HL-60 (cell line): ENCODE data around the gene PHF5A.

Experiments
- GABPA ChIP-seq: IDR thresholded peaks from 2 replicates; pipeline ENCODE4 v1.6.1; 2012; ENCODE audit warnings: low read depth
- POLR2AphosphoS5 ChIP-seq: IDR thresholded peaks from 2 replicates; pipeline ENCODE4 v1.6.1; 2012; ENCODE audit warnings: low read depth
- SPI1 ChIP-seq: IDR thresholded peaks from 2 replicates; pipeline ENCODE4 v1.6.1; 2012; ENCODE audit warnings: low read depth, mild to moderate bottlenecking, borderline replicate concordance
- TF ChIP-seq, protein P1 (sequence below): IDR thresholded peaks from one replicate; pipeline ENCODE4 v1.5.1; 2011; ENCODE audit warnings: low read length, control low read depth, inconsistent platforms; ENCODE audit not compliant: insufficient read depth

DNA sequence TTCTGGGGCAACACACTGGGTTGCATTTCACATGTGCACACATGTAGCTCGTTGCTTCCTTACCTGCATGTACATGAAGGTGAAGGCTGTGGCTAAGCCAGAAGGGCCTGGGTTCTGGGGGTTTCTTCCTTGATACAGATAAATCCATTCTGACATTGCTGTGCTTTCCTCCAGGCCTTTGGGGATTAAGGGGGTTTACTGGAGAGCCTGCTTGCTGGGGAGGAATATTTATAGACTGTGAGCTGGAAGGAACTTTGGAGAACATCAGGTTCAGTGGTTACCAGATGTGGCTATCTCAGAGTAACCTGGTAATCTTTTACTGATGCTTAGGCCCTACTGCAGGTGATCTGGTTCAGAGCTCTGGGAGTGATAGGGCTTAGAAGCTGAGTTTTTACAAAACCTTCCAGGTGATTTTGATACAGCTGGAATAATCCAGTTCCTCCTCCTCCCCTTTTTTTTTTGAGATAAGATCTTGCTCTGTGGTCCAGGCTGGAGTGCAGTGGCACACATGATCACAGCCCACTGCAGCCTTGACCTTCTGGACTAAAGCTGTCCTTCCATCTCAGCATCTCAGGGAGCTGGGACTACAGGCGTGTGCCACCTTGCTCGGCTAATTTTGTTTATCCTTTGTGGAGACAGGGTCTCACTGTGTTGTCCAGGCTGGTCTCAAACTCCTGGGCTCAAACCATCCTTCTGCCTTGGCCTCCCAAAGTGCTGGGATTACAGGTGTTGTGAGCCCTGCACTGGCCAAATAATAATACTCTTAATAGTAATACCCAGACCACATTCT lies 20.3 kb upstream of the PHF5A start:
- TF ChIP-seq POLR2AphosphoS5 (no peak), SPI1 (no peak), GABPA (no peak)
- TF ChIP-seq, protein P1, sequence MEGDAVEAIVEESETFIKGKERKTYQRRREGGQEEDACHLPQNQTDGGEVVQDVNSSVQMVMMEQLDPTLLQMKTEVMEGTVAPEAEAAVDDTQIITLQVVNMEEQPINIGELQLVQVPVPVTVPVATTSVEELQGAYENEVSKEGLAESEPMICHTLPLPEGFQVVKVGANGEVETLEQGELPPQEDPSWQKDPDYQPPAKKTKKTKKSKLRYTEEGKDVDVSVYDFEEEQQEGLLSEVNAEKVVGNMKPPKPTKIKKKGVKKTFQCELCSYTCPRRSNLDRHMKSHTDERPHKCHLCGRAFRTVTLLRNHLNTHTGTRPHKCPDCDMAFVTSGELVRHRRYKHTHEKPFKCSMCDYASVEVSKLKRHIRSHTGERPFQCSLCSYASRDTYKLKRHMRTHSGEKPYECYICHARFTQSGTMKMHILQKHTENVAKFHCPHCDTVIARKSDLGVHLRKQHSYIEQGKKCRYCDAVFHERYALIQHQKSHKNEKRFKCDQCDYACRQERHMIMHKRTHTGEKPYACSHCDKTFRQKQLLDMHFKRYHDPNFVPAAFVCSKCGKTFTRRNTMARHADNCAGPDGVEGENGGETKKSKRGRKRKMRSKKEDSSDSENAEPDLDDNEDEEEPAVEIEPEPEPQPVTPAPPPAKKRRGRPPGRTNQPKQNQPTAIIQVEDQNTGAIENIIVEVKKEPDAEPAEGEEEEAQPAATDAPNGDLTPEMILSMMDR, result no peak
